IgD-negative memory B cell (primary cell): ENCODE measurements around the gene TRMT11. TPM values are rescaled to one million over a fixed set of nuclear protein-coding genes. Genes with fewer than 3 reads are reported as not detected.

Source experiments
- H3K27ac Mint-ChIP-seq, 3 donors: one replicate each; pipeline ENCODE4 v1.8.0; 2020 to 2022; ENCODE audit warnings: mild to moderate bottlenecking in 3 of 3, mixed read lengths in 3 of 3, moderate library complexity in 1 of 3
- H3K27me3 Mint-ChIP-seq: one replicate; pipeline ENCODE4 v1.8.0; 2021; ENCODE audit warnings: mixed read lengths
- H3K36me3 Mint-ChIP-seq: one replicate; pipeline ENCODE4 v1.8.0; 2020; ENCODE audit warnings: mild to moderate bottlenecking, mixed read lengths
- H3K4me1 Mint-ChIP-seq, 3 donors: one replicate each; pipeline ENCODE4 v1.8.0; 2020 to 2022; ENCODE audit warnings: mixed read lengths in 3 of 3, mild to moderate bottlenecking in 1 of 3
- H3K4me3 Mint-ChIP-seq, 4 donors: one replicate each; pipeline ENCODE4 v1.8.0; 2020 to 2022; ENCODE audit warnings: mild to moderate bottlenecking in 4 of 4, mixed read lengths in 4 of 4, moderate library complexity in 3 of 4
- H3K9me3 Mint-ChIP-seq, 3 donors: one replicate each; pipeline ENCODE4 v1.8.0; 2020 to 2021; ENCODE audit warnings: mixed read lengths in 3 of 3, mild to moderate bottlenecking in 1 of 3
- polyA plus RNA-seq: library from polyadenylated mRNA; unstranded; fragments of 300-500 nt; fragmentation: Illumina TruSeq; gene quantifications from one replicate; pipeline ENCODE4 v1.2.3, GENCODE V29; 2021

The TRMT11 gene
- polyA plus RNA-seq, 1 donor from 2014 or later = 10.0 TPM

DNA sequence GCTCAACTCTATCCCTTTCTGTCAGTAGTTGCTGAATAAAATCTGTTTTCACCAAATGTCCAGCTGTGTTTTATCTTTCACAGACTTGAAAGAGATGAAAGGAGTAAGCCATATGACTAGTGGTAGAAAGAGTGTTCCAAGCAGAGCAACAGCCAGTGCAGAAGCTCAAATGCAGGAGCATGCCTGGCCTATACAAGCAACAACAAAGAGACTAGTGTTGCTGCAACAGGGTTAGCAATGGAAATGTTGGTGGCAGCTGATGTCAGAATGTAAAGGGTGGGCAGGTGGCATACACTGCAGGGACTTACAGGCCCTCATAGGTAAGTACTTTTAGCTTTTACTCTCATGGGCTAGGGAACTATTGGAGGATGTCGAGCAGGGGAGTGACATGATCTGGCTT is 35.0 kb upstream of the TRMT11 start:
- Mint-ChIP-seq H3K27ac (no peak overlapping the region), H3K4me3 (peak overlapping the region in 1 of 4 donors; percentile 25), H3K27me3 (peaks cover 2% of the 10 kb centered on the region), H3K4me1 (peaks cover 0 to 5% (median 0%) of the 10 kb centered on the region in 3 donors), H3K9me3 (no peaks in the 10 kb centered on the region), H3K36me3 (no peaks in the 10 kb centered on the region)

DNA sequence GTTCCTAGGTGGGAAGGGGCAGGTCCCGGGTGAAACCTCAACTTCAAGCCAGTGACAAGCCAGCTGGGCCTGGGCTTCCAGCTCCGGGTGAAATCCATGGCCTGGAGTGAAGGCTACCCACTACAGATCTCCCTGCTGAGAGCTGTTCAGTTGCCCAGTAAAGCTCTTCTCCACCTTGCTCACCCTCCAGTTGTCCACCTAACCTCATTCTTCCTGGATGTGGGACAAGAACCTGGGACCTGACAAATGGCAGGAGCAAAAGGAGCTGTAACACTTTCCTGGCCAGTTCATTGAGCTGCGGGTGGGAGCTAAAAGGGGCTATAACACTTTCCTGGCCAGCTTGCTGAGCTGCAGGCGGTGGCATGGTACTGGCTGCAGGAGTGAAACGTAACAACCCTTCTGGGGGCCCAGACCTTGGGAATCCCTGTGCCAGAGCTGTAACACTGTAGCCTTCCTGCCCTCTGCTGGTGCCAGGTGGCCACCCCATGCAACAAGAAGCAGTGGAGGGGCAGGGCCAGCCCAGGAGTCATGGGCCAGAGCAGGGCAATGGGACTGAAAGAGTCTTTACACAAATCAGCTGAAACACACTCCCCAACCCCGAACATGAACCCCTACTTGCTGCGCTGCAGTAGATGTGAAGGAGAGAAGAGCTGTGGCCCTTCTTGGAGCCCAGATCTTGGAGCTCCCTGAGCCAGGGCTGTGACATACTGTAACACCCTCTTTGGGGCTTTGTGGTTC is 33.4 kb upstream of the TRMT11 start:
- peaks cover 2% of the 10 kb centered on the region for H3K27me3 Mint-ChIP-seq
- H3K9me3 Mint-ChIP-seq = no peaks in the 10 kb centered on the region
- no peak overlapping the region for H3K4me3 Mint-ChIP-seq
- no peaks in the 10 kb centered on the region for H3K36me3 Mint-ChIP-seq
- H3K4me1 Mint-ChIP-seq = peaks cover 0 to 5% (median 2%) of the 10 kb centered on the region in 3 donors
- no peak overlapping the region for H3K27ac Mint-ChIP-seq

DNA sequence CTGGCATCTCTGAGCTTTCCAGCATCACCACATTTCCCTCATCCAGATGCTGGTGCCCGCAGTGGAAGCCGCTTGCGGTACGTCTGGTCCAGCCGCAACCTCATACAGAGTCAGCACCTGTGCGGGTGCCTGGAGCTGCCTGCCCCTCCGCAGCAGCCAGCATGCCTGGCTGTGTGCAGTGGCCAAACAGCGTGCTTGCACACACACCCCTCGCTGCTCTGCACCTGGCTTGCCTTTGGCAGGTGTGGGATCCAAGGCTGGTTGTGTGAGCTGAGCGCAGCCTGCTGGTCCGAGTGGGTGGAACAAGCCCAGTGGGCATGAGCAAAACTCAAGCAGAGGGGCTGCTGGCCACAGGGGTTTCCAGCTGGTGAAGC is 32.9 kb upstream of the TRMT11 start:
- Mint-ChIP-seq H3K4me1 (peaks cover 0 to 5% (median 2%) of the 10 kb centered on the region in 3 donors), H3K36me3 (no peaks in the 10 kb centered on the region), H3K9me3 (no peaks in the 10 kb centered on the region), H3K27me3 (peaks cover 2% of the 10 kb centered on the region), H3K4me3 (no peak overlapping the region), H3K27ac (peak overlapping the region in 1 of 3 donors; percentile 33)

DNA sequence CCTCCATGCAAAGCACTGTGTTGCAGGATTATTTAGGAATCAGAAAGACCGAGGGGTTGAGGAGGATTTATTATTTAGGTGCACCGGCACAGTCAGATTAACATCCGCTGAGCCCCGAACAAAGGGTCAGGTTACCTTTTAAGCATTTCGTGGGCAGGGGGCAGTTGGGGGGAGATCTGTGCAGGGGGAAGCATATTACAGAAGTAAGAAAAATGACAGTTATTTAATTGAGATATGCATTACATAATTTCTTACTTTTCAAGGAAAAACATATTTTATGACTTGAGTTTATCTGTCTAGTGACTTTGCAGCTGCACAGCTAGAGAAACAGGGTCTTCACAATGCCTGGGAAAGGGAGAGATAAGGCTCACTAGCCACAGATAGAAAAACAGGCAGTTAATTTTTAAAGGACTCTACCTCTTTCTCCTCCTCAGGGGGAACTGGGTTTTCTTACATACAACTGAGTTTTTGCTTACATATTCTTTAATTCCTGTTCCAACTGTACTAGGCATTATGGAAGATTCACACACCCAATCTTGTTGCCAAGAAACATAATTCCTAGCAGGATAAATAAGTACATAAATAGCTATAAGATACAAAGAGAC is 31.5 kb upstream of the TRMT11 start:
- peak overlapping the region in 2 of 4 donors; percentile 41 to 54 for H3K4me3 Mint-ChIP-seq

DNA sequence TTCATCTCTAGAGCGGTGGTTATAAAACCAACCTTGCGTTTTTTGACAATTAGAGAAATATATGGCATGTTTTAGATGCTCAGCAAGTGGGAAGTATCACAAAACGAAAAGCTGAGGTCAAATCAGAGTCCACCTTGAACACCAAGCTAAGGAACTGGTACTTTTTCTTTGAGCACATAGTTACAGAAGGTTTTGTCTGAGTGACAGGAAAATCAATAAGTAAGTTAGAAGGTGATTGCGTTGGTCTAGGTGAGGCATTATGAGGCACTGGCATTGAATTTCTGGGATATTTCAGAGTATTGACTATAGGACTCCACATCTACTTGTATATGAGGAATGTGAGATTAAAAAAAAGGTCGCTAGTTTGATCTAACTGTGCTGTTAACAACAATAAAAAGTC is 30.4 kb upstream of the TRMT11 start:
- H3K4me3 Mint-ChIP-seq = no peak overlapping the region
- H3K27ac Mint-ChIP-seq = no peak overlapping the region
- H3K9me3 Mint-ChIP-seq = no peaks in the 10 kb centered on the region
- peaks cover 1% of the 10 kb centered on the region for H3K27me3 Mint-ChIP-seq
- H3K4me1 Mint-ChIP-seq = peaks cover 2 to 7% (median 3%) of the 10 kb centered on the region in 3 donors
- H3K36me3 Mint-ChIP-seq = no peaks in the 10 kb centered on the region

More for the DNA sequence above, 31.5 kb upstream of the TRMT11 start:
- Mint-ChIP-seq H3K27ac (peak overlapping the region in 1 of 3 donors; percentile 51), H3K4me1 (peaks cover 0 to 5% (median 2%) of the 10 kb centered on the region in 3 donors), H3K9me3 (no peaks in the 10 kb centered on the region), H3K36me3 (no peaks in the 10 kb centered on the region), H3K27me3 (peaks cover 2% of the 10 kb centered on the region)

DNA sequence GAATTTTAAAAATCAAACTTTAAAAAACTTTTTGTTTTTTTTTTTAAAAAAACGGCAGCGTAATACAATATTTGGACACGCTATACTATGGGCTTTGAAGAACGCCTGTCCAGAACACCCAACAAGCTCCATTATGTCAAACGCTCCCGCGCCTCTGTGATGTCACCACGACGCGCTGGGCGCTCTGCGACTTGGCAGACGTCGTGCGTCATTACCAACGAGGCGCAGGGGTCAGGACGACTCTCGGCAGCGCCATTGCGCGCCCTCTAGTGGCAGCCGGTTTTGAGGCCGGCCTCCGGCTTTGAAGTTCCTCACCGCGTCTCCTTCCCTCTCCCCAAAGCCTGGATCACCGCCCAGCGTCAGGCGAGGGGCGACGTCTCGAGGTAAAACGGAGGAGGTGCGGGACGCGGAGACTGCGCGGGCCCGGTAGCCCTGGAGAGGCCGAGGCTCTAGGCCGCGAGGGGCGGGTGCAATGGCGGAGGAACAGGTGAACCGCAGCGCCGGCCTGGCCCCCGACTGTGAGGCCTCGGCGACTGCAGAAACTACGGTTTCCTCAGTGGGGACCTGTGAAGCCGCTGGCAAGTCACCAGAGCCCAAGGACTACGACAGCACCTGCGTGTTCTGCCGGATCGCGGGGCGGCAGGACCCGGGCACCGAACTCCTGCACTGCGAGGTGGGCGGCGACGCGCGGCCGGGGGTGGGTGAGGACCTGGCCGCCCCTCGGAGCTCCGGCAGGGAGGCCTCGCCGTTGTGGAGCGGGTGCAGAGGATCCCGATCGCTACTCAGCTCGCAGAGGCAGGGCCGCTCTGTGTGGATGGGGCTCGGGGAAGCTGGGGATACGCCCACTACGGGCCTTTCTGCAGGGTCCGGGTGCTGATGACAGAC is 29.6 kb upstream of the TRMT11 start, which contains the start of gene HINT3:
HINT3 (plus strand) TSS at position 265 of the 885 bp plus-strand sequence; CDS start at position 473, 208 bp downstream.
- H3K4me1 Mint-ChIP-seq = peaks cover 3 to 14% (median 4%) of the 10 kb centered on the region in 3 donors
- no peaks in the 10 kb centered on the region for H3K9me3 Mint-ChIP-seq
- H3K27me3 Mint-ChIP-seq = peaks cover 1% of the 10 kb centered on the region
- no peak within 1 kb of the TSS for H3K27ac Mint-ChIP-seq
- H3K36me3 Mint-ChIP-seq = no peaks in the 10 kb centered on the region
- no peak within 1 kb of the TSS for H3K4me3 Mint-ChIP-seq

DNA sequence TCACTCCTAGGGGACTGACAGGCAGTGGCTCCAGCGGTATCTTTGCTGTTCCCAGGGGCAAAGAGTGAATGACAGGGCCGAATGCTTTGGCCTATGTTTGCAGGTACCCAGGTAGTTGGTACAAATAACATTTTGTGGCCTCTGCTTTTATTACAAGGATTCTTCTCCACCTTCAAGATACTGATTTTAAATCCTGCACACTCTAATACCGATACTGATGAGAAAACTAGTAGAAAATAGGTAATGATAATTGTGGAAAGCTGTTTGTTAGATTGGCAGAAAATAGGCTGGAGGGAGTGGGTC is 29.0 kb upstream of the TRMT11 start:
- H3K27ac Mint-ChIP-seq = no peak overlapping the region

DNA sequence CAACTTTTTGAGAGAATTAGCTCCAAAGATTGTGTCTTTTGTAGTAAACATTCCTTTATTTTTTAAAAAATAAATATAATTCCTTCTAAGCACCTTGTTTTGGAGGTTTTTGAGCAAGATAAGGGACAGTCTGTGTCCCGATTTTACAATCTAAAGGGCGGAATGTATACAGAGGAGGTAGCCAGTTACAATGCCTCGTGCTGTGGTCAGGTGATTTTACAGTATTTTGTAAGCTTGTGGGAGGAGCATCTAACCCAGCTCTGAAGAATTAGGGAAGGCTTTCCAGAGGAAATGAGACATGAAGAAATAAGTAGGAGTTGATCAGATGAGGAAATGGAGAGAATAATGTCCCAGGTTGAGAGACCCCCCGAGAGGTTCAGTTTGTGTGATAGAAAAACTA is 28.5 kb upstream of the TRMT11 start:
- Mint-ChIP-seq H3K27ac (no peak overlapping the region), H3K4me1 (peaks cover 3 to 16% (median 9%) of the 10 kb centered on the region in 3 donors), H3K36me3 (peaks cover under 1% of the 10 kb centered on the region), H3K4me3 (no peak overlapping the region), H3K27me3 (peaks cover 1% of the 10 kb centered on the region), H3K9me3 (no peaks in the 10 kb centered on the region)

More for the DNA sequence above, 29.0 kb upstream of the TRMT11 start:
- Mint-ChIP-seq H3K36me3 (no peaks in the 10 kb centered on the region), H3K4me3 (no peak overlapping the region), H3K27me3 (peaks cover 1% of the 10 kb centered on the region), H3K9me3 (no peaks in the 10 kb centered on the region), H3K4me1 (peaks cover 3 to 16% (median 4%) of the 10 kb centered on the region in 3 donors)

DNA sequence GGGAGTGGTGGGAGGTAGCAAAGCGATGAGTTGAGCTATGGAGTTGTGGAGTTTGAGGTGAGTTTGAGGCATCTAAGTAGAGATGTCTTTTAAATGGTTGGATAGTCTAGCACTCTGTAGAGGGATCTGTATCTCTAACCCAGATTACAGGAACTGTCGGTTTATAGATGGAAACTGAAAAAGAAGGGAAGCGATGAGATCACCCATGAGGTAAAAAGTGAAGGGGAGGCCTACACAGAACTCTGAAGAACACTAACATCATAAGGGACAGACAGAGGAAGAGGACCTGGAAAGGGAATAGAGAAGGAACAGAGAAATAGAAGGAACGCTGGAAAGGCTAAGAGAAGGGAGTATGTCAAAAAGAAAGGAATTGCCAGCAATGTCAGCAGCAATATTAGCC is 27.3 kb upstream of the TRMT11 start:
- Mint-ChIP-seq H3K4me1 (peaks cover 5 to 26% (median 20%) of the 10 kb centered on the region in 3 donors), H3K4me3 (no peak overlapping the region), H3K36me3 (peaks cover 2% of the 10 kb centered on the region), H3K27me3 (no peaks in the 10 kb centered on the region), H3K27ac (no peak overlapping the region), H3K9me3 (no peaks in the 10 kb centered on the region)

DNA sequence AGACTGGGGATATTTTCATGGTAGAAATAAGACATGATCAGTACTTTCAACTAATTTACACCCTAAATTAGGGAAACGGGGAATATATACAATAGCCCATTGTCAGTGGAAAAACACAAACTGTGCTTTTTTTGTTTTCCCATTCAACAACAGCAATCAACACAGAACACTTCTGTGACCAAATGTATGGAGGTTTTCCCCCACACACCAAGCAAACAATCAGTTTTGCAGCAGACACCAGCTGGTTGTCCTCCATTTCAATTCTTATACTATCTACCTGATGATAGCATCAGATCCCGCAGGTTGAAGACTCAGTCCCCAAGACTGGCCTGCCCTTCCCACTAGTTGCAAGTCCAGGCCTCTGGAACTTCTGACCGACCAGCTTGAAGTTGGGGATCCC is 25.2 kb upstream of the TRMT11 start:
- H3K4me1 Mint-ChIP-seq = peaks cover 8 to 24% (median 24%) of the 10 kb centered on the region in 3 donors
- H3K27ac Mint-ChIP-seq = no peak overlapping the region
- H3K4me3 Mint-ChIP-seq = no peak overlapping the region
- H3K27me3 Mint-ChIP-seq = no peaks in the 10 kb centered on the region
- H3K9me3 Mint-ChIP-seq = no peaks in the 10 kb centered on the region
- peaks cover 2% of the 10 kb centered on the region for H3K36me3 Mint-ChIP-seq

DNA sequence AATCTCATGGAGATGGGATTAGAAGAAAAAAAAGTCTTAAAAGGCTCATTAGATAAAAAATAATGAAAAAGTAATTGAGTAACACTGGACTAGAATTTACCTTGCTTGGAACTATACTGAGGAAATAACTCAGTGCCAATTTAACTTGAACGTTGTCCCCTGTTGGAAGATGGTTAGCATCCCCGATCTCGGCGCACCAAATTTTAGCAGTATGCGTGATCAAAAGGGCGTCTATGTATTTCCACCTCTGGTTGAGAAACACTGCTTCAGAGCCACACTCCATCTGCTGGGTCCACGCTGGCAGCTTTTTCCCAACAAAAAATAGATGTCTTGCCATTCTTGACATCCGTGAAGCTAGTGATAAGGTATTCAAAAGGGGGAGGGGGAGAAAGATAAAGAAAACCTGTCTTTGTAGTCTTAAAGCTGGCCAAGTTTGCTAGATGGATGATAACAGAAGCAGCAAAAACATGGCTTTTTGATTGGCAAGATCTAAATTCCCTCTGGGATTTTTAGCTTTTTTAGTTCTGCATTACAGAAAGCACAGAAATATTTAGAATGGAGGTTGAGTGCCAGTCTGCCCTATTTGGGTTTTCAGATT is 23.3 kb upstream of the TRMT11 start:
- Mint-ChIP-seq H3K27ac (no peak overlapping the region), H3K9me3 (no peaks in the 10 kb centered on the region), H3K4me1 (peaks cover 19 to 38% (median 33%) of the 10 kb centered on the region in 3 donors), H3K4me3 (no peak overlapping the region), H3K36me3 (peaks cover 6% of the 10 kb centered on the region), H3K27me3 (no peaks in the 10 kb centered on the region)

DNA sequence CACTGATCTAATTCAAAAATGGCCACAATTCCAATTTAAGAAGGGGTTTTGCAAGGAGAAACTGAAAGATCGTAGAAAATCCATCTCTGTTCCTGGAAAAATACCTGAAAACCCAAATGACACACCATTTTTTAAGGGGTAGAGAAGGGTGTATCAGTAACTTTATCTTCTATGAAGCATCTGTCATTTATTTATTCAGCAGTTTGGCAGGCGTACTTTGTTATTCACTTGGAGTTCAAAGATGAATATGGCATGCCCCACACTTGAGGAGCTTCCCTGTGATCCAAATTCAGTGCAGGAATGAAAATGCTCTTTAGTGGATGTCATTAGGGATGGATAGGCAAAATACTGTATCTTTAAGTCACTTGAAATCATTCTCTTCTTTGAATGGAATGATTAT is 22.5 kb upstream of the TRMT11 start:
- Mint-ChIP-seq H3K4me3 (no peak overlapping the region), H3K4me1 (peaks cover 28 to 46% (median 41%) of the 10 kb centered on the region in 3 donors), H3K27ac (no peak overlapping the region), H3K27me3 (no peaks in the 10 kb centered on the region), H3K36me3 (peaks cover 6% of the 10 kb centered on the region), H3K9me3 (no peaks in the 10 kb centered on the region)

DNA sequence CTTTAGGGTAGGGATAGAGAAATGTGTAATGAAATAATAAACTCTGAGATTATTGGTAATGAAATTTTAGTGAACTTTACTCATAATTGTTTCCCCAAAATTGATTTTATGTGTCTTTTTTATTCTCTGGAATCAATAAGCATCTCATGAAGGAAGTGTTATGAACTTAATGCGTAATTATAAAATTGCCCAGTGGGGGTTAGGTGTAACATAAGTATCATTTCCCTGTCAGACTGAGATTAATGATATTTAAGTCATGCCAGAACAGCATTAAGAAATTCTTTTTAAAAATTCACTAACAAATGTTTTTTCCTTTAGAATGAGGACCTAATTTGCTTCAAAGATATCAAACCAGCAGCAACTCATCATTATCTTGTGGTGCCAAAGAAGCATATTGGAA is 19.8 kb upstream of the TRMT11 start:
- no peaks in the 10 kb centered on the region for H3K27me3 Mint-ChIP-seq
- peaks cover 10% of the 10 kb centered on the region for H3K36me3 Mint-ChIP-seq
- H3K4me3 Mint-ChIP-seq = peak overlapping the region in 1 of 4 donors; percentile 10
- H3K4me1 Mint-ChIP-seq = peaks cover 41 to 51% (median 50%) of the 10 kb centered on the region in 3 donors
- no peak overlapping the region for H3K27ac Mint-ChIP-seq
- no peaks in the 10 kb centered on the region for H3K9me3 Mint-ChIP-seq

DNA sequence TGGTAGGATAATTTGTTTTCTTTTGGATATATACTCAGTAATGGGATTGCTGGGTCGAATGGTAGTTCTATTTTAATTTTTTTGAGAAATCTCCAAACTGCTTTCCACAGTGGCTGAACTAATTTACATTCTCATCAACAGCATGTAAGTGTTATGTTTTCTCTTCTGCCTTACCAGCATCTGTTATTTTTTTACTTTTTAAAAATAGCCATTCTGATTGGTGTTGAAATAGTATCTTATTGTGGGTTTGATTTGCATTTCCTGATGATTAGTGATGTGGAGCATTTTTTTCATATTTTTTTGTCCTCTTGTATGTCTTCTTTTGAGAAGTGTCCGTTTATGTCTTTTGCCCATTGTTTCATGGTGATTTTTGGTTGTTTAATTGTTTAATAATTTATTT is 17.8 kb upstream of the TRMT11 start:
- H3K36me3 Mint-ChIP-seq = peaks cover 8% of the 10 kb centered on the region
- H3K4me3 Mint-ChIP-seq = peak overlapping the region; percentile 2 to 73 (median 40)
- H3K27me3 Mint-ChIP-seq = no peaks in the 10 kb centered on the region
- H3K27ac Mint-ChIP-seq = peak overlapping the region; percentile 20 to 77 (median 62)
- H3K4me1 Mint-ChIP-seq = peaks cover 42 to 45% (median 44%) of the 10 kb centered on the region in 3 donors
- H3K9me3 Mint-ChIP-seq = no peaks in the 10 kb centered on the region

DNA sequence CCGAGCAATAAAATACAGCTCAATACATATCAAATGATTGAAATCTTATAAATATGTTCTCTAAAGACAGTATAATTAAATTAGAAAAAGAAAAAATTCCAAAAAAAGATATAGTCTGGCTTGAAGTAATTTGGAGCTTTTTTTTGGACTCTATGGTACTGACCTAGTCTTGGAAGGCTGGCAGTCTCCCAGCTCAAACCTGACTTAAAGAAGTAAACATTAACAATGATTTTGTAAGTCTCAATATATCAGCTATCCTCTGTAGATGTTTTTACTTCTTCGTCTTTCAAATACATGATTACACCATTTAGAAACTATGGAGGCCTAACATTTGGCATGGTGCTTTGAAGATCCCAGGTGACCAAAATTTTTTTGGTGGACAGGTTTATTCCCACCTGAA is 15.6 kb upstream of the TRMT11 start:
- Mint-ChIP-seq H3K4me1 (peaks cover 40 to 43% (median 43%) of the 10 kb centered on the region in 3 donors), H3K27ac (peak overlapping the region in 2 of 3 donors; percentile 9 to 76), H3K27me3 (no peaks in the 10 kb centered on the region), H3K9me3 (no peaks in the 10 kb centered on the region), H3K36me3 (peaks cover 8% of the 10 kb centered on the region), H3K4me3 (no peak overlapping the region)
